Putamen (tissue), 1 donor: ENCODE data around the gene CNTN4.
"Not testable (repeated sequence)": the region's sequence is repeated elsewhere in the genome, so short reads cannot be mapped to it uniquely, and the experiment has no call there.

Experiments used
- DNase-seq: peaks from one replicate; pipeline ENCODE4 v3.0.0-alpha.2; 2016; ENCODE audit warnings: low spot score

CNTN4 gene

GRCh38 chr3:2098398-2099027 is at the start of gene CNTN4:
Gene CNTN4, plus strand, starts transcription at chr3:2098866.
- peak; percentile 77 for DNase-seq

DNA sequence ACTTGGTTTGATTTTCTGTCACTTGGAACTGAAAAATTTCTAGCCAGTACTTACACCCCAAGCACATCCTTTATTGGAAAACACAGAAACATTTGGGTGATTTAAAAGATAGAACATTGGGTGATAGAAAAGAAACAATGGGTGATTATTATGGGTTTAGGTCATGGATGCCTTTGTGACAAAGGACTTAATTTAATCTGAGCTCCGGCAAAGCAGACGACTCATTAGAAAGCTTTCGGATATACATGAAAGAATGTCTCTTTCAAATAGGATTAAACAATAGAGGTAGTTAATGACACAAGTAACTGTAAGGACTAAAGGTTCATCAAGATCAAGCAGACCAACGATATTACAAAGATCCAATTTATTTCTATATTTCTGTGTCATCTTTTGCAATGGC is 37.3 kb upstream of the CNTN4 start:
- DNase-seq, result peak; percentile 44

GRCh38 chr3:2071531-2071930 is 27.1 kb upstream of the CNTN4 start:
- DNase-seq, result no peak

DNA sequence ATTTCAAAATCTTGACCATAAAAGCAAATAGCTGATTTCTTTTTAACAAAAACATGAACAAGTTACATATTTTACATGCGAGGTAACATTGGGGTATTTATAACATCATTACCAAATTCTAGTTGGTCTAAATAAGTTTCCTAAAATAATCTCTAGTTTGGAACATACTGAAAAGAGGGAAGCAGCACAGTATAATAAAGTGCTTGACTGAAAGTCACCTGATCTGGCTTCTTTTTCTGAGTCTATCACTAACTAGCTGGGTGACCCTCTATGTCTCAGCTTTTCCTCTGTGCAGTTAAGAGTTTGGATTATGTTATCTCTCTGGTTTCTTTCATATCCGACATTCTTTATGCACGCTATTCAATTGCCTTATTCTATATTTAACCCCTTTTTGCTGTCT is 19.8 kb upstream of the CNTN4 start:
- DNase-seq, result no peak

DNA sequence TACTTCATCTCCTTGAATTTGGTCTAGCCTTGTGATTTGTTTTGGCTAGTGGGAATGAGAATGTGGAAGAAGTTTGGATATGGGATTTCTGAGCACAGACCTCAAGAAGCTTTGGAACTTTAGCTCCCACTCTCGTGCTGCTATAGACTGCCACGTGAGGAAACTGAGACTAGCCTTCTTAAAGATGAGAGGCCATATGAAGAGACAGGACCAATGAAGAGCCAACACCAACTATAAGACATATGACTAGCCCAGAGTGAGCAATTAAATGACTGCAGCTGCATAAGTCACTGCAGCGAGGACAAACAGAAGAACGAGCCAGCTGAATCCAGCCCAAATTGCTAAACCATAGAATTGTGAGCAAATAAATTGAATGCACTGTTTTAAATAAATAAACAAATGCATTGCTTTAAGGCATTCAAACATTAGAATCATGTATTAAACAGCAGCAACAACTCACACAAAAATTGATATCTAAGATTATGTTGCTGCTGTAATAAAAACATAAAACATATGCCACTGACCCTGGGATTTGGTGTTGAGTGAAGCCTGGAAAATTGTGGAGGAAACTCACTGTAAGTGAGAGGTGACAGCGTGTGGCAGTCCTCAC is 15.7 kb upstream of the CNTN4 start:
- DNase-seq, result no peak

DNA sequence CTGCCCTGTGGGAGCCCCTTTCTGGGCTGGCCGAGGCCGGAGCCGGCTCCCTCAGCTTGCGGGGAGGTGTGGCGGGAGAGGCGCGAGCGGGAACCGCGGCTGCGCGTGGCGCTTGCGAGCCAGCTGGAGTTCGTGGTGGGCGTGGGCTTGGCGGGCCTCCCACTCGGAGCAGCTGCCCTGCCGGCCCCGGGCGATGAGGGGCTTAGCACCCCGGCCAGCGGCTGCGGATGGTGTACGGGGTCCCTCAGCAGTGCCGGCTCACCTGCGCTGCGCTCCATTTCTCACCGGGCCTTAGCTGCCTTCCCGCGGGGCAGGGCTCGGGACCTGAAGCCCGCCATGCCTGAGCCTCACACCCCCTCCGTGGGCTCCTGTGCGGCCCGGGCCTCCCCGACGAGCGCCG is 15.1 kb upstream of the CNTN4 start:
- not testable (repeated sequence) for DNase-seq

GRCh38 chr3:2090095-2090911 is 8.4 kb upstream of the CNTN4 start:
- DNase-seq, result no peak

DNA sequence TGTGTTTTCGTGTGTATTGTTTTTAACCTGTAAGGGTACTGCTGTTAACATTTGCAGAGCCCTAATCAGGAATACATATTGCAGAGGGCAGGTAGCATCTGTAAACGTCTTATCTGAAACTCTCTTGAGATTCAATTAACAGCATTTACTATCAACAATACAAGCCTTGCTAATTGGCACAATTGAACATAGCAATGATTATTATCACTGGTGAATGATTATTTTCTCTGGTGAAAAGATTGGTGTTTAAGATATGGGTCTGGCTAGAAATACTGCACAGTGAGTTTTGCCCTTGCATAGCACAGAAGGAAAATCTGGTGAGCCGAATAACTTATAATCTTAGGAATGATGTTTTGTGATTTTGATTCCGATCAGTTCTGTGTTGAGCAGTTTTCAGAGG is 5.9 kb upstream of the CNTN4 start:
- no peak for DNase-seq

- no peak for DNase-seq
These were observed 3.7 kb upstream of the CNTN4 start for GRCh38 chr3:2094941-2095340.

GRCh38 chr3:2096216-2096615 is 2.5 kb upstream of the CNTN4 start:
- peak; percentile 47 for DNase-seq

- DNase-seq, result peak; percentile 7
These were observed 950 bp upstream of the CNTN4 start for GRCh38 chr3:2097641-2098191.

GRCh38 chr3:2099028-2099671 is 484 bp downstream of the CNTN4 start:
- peak; percentile 20 for DNase-seq

DNA sequence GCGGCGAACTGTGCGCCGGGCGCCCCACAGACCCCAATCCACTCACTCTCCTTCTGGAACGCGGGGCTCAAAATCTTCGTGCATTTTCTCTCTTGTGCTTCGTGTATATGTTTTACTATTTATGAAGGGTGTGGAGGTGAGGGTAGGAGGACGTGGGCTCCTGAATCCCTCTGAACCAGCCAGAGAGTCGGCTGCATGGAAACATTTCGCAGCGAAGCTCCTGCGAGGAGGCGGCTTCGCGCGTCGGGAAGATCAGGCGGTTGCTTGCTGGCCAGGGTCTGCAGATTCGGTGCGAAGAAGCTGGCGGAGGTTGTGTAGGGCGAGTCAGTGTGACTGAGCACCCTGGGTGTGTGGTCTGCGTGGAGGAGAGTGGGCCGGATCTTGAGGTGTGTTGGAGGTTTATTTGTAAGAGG is 1.1 kb downstream of the CNTN4 start:
- DNase-seq, result no peak

- no peak for DNase-seq
These were observed 7.8 kb downstream of the CNTN4 start for GRCh38 chr3:2106438-2106837.

DNA sequence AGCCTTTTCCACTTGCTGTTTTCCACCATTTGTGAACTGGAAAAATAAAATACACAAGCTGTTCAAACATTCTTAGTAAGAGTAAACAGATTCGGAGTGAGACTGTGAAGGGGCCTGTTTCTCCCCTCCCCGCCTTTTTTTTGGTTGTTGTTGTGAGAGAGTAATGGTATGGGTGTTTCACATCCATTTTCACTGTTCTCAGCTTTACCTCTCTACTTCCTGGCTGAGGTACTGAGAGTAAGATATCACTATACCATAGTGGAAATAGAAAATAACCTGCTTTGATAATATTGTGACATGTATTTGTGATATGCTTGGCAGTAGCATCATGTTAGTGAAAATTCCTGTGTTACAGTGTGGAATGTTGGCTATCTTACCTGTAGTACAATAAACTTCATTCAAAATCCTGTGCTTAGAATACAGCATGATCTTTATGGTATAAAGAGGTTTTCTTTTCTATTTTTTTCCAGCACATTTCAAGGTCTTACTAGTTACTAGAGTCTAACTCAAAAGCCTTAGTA is 12.0 kb downstream of the CNTN4 start:
- no peak for DNase-seq

GRCh38 chr3:2114617-2115275 is 16.1 kb downstream of the CNTN4 start:
- no peak for DNase-seq

DNA sequence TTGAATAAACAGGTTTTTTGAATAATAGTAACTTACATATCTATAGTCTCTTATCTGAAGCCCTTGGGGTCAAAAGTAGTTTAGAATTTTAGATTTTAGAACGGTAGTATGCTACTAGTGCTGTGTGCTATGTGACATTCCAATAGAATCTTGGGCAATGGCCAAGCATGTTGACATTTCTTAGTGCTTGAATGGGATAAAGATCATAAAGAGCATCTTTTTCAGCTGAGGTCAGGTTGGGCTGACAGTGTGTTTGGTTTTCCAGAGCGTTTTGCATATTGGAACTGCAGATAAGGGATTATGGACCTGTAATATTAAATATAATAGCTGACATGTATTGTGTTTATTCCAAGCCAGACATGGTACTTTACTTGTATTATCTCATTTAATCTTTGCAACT is 32.1 kb downstream of the CNTN4 start:
- DNase-seq, result no peak

GRCh38 chr3:2133146-2133545 is 34.5 kb downstream of the CNTN4 start:
- DNase-seq, result no peak

- DNase-seq, result no peak
These were observed 39.0 kb downstream of the CNTN4 start for GRCh38 chr3:2137651-2138050.

DNA sequence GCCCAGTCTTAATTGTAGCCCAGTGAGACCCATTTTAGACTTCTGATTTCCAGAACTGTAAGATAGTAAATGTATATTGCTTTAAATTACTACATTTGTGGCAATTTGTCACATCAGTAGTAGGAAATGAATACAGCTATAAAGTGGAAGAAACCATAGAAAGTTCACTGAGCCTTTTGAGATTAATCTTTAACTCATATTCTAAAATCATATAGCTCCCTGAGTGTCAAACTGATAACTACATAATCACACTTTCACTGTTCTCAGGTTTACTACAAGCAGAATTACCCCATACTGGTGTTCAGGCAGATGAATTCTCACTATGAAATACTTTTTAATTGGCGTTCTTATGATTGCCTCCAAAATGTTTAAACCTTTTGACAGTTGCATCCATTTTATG is 42.8 kb downstream of the CNTN4 start:
- no peak for DNase-seq

DNA sequence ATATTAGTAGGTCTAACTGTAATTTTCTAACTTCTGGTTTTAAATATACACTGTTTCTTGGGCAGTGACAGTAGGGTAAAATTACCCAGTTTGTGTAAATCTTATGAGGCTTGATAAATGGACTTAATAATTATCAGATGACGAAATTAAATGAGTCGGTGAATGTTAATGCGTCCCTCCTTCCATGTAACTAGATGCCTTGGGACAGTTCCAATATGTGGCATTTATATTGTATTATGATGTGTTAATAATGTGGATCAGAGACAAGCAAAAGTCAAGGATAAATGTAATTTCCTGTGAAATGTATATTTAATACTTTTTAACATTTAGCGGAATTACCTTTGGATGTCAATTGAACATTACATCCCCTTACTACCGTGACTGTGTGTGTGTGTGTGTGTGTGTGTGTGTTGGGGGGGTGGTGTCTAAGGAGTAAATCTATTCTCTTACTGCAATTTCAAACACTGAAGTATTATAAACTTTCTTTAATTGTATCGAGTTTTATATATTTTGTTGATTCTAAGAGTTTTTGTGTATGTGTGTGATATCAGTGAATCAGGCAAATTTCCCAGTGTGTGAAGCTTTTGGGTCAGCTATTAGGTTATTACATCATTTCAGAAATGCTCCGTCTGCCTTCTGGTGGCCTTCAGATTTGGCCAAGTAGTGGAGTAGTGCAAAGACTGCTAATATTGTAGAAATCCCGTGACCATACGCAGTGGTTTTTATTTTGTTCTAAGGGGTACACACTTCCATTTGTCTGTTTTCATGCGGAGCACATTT is 50.1 kb downstream of the CNTN4 start:
- no peak for DNase-seq
